Mucosa of descending colon (tissue), 3 donors: ENCODE measurements around the gene CCDC127. TPM values are rescaled to one million over a fixed set of nuclear protein-coding genes. Genes with fewer than 3 reads are reported as not detected.

Source experiments
- ATAC-seq: fragments of 200-7000 bp; cut with Tn5 transposase; one replicate; pipeline ENCODE4 v1.9.1; 2020; ENCODE audit warnings: mild to moderate bottlenecking, moderate library complexity
- DNase-seq, 3 donors: peaks; one replicate each; pipeline ENCODE4 v3.0.0-alpha.2; 2020
- H3K36me3 ChIP-seq: fragments of 200-600 bp; one replicate; pipeline ENCODE4 v1.8.0; 2021; ENCODE audit warnings: low read depth, mild to moderate bottlenecking
- H3K4me1 ChIP-seq: fragments of 200-600 bp; one replicate; pipeline ENCODE4 v1.8.0; 2021; ENCODE audit warnings: low read depth, mild to moderate bottlenecking
- H3K4me3 ChIP-seq: fragments of 200-600 bp; one replicate; pipeline ENCODE4 v1.8.0; 2021; ENCODE audit warnings: mild to moderate bottlenecking
- H3K9me3 ChIP-seq: fragments of 200-600 bp; one replicate; pipeline ENCODE4 v1.8.0; 2021; ENCODE audit warnings: mild to moderate bottlenecking
- intact Hi-C, 2 donors: fragments of 100-400 bp; cut with DNase I in 1 of 2; cut with micrococcal nuclease in 1 of 2; formaldehyde crosslinking; loops; one replicate each; pipeline versions ENCODE4 v1.11.0 to v1.11.1; 2022; cut with DNase I, micrococcal nuclease
- total RNA-seq, 3 donors: library from RNA; stranded (reverse); fragmentation: NEBNext Ultra II Directional in 2 of 3; extraction: Animal tissue kit (Norgen Biotek cat#: 25700) in 2 of 3; gene quantifications; one replicate each; pipeline versions ENCODE4 v1.2.1 to v1.2.4, GENCODE V29; 2021 to 2023
- TF ChIP-seq, protein P1 (sequence below): fragments of 200-600 bp; IDR thresholded peaks from one replicate; pipeline ENCODE4 v1.8.0; 2022; ENCODE audit warnings: antibody characterized with exemption, mild to moderate bottlenecking
- donor health status: DM: no; HTN: no; CAD: no; lungs with moderate emphysema.
- donor health status: DM: no; HTN: no; CAD: no.
- donor health status: DM: no; HTN: yes; CAD: no.

CCDC127 gene
- total RNA-seq, 3 donors from 2014 or later: 3.5 to 9.8 (median 4.7) TPM

DNA sequence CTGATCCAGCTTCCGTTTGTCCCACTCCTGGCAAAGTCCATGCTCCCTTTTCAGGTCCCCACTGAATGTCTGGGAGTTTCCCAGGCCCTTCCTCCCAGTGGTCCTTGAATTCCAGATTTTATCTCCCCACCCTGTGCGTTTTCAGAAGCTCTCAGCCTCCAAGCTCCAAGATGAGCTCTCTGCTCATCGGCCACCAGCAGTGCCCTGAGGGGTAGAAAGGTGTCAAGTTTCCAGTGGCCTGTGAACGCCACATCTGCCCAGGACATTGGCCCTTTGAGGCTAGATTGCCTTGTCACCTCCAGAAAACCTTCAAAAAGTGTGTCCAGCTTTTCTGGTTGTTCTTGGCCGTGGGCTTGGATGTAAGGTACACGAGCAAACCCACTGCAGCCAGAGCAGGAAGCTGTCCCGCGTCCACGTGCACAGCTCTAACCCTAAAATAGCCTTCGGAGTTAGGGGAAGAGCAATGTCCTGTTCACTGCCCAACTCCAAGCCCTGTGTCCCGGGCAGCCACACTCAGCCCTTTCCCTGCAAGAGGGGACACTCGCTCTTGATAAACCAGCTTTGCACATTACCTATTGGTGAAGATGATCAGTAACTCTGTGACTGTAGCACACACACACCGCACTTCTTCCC is 37.6 kb downstream of the CCDC127 start:
- DNase-seq: no peak
- TF ChIP-seq, protein P1, sequence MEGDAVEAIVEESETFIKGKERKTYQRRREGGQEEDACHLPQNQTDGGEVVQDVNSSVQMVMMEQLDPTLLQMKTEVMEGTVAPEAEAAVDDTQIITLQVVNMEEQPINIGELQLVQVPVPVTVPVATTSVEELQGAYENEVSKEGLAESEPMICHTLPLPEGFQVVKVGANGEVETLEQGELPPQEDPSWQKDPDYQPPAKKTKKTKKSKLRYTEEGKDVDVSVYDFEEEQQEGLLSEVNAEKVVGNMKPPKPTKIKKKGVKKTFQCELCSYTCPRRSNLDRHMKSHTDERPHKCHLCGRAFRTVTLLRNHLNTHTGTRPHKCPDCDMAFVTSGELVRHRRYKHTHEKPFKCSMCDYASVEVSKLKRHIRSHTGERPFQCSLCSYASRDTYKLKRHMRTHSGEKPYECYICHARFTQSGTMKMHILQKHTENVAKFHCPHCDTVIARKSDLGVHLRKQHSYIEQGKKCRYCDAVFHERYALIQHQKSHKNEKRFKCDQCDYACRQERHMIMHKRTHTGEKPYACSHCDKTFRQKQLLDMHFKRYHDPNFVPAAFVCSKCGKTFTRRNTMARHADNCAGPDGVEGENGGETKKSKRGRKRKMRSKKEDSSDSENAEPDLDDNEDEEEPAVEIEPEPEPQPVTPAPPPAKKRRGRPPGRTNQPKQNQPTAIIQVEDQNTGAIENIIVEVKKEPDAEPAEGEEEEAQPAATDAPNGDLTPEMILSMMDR: no peak
- intact Hi-C loops: no loop called here

DNA sequence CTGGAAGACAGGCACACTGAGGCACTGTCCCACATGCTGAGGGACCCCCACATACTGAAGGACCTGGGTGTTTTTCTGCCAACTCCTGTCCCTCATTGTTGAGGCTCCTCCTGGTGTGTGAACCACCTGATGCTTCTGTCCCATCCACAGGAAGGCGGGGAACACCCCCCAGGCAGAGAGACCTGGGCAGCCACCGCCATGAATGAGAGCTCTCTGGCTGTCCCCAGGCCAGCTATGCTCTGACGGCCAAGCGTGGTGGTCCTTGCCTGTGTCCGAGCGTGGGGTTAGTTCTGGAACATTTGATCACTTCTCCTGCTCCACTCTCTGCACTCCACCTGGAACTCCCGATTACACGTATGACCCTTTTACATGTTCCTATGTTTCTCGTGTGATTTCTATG is 38.6 kb downstream of the CCDC127 start:
- Histone ChIP-seq H3K4me3 (no peak overlapping the region), H3K9me3 (no peaks in the 10 kb centered on the region), H3K36me3 (no peaks in the 10 kb centered on the region), H3K4me1 (no peaks in the 10 kb centered on the region)
- TF ChIP-seq, protein P1: no peak
- intact Hi-C loops: no loop called here
- ATAC-seq (no peak), DNase-seq (no peak)

More for the DNA sequence above, 37.6 kb downstream of the CCDC127 start:
- no peak for ATAC-seq
- H3K36me3 ChIP-seq: no peaks in the 10 kb centered on the region
- H3K4me1 ChIP-seq: no peaks in the 10 kb centered on the region
- H3K4me3 ChIP-seq: no peak overlapping the region
- H3K9me3 ChIP-seq: no peaks in the 10 kb centered on the region

DNA sequence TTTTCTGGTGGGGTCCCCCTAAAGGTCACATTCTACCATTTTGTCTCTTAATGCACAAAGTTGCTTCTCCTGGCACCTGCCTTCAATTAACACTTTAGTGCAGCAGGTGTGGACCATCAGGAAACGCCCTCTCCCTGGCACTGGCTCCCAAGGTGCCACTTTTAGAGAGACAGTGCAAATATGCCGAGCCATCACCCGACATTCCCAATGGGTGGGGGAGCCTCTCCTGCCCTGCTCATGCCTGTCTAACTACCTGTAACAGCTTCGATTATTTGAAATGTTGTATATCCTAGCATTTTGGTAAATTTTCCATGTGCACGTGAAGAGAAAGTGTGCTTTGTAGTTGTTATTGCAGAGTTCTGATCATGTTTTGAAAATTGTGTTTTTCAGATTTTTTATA is 39.8 kb downstream of the CCDC127 start:
- ATAC-seq (no peak), DNase-seq (no peak)
- Histone ChIP-seq H3K4me3 (no peak overlapping the region), H3K36me3 (no peaks in the 10 kb centered on the region), H3K4me1 (no peaks in the 10 kb centered on the region), H3K9me3 (no peaks in the 10 kb centered on the region)
- intact Hi-C loops: no loop called here
- TF ChIP-seq, protein P1: no peak

DNA sequence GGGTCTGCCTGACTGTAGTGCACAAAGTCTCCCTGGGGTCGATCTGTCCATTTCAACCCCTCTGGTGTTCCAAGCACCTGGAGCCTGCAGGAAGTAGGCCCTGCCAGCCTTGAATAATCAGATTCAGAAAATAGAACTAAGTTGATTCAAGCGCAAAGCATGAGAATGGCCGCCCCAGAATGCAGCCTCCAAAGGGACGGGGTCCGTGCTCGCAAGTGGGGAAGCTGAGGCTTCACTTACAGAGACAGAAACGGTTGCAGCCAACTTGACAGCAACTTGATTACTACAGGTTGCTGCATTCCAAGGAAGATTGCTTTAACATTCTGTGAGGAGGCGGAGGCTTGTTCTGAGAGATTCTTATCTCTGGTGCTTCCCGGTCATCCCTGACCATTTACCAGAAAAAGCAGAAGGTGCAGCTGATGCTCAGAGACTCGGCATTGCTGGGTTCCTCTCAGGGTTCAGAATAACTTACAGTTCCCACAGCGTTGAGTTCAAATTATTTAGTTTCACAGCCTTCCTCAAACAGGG is 41.6 kb downstream of the CCDC127 start:
- Histone ChIP-seq H3K36me3 (no peaks in the 10 kb centered on the region), H3K4me3 (no peak overlapping the region), H3K4me1 (no peaks in the 10 kb centered on the region), H3K9me3 (no peaks in the 10 kb centered on the region)
- DNase-seq (no peak), ATAC-seq (no peak)
- intact Hi-C loops: no loop called here
- TF ChIP-seq, protein P1: no peak

DNA sequence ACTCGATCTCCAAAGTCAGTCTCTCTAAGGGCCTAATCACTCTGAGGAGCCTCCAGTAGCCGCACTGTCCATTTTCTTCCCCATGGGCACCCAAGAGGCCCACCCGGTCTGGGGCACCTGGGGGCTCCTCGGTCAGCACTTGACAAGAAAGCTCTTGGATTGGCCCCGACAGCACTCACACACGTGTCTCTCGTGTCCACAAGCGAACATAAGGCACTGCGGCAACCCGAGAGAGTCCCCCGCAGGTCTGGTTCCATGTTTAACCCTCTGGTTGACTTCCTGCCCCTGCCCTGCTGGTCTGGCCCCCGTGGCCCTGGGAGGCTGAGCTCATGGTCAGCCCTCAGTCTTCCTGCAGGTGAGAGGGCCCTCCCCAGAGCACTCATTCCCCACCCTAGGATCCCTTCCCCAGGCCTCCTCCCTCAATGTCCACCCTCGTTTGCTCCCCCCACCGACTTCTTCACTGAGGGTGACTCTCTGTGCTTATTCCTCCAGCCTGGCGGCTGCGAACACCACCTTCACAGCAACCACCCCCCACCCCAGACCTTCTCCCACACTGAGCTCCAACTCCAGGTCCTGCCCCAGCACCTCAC is 43.0 kb downstream of the CCDC127 start:
- Histone ChIP-seq H3K36me3 (no peaks in the 10 kb centered on the region), H3K9me3 (no peaks in the 10 kb centered on the region), H3K4me1 (no peaks in the 10 kb centered on the region), H3K4me3 (no peak overlapping the region)
- intact Hi-C loops: no loop called here
- TF ChIP-seq, protein P1: no peak
- ATAC-seq: no peak
- DNase-seq: no peak
